NT2/D1 (cell line): ENCODE results near the gene DTNB.

Experiments
- DNase-seq: peaks from one replicate; pipeline ENCODE4 v3.0.0-alpha.2; 2011; ENCODE audit warnings: low read depth, low spot score
- H3K27me3 ChIP-seq: 2 replicates; pipeline ENCODE4 v1.6.0; 2011; ENCODE audit warnings: mild to moderate bottlenecking; ENCODE audit not compliant: insufficient read length, insufficient read depth
- H3K36me3 ChIP-seq: 2 replicates; pipeline ENCODE4 v1.6.1; 2011; ENCODE audit warnings: mild to moderate bottlenecking, low read length, mixed read lengths; ENCODE audit not compliant: insufficient read depth, insufficient read length
- H3K4me1 ChIP-seq: 2 replicates; pipeline ENCODE4 v1.5.1; 2011; ENCODE audit not compliant: insufficient read depth, insufficient read length
- H3K4me3 ChIP-seq: 2 replicates; pipeline ENCODE4 v1.5.1; 2011; ENCODE audit warnings: low read depth; ENCODE audit not compliant: insufficient read length
- H3K9ac ChIP-seq: 2 replicates; pipeline ENCODE4 v1.6.0; 2011; ENCODE audit warnings: low read depth; ENCODE audit not compliant: insufficient read length
- H3K9me3 ChIP-seq: 2 replicates; pipeline ENCODE4 v1.5.1; 2011; ENCODE audit warnings: mild to moderate bottlenecking, low read length; ENCODE audit not compliant: insufficient read depth
- SUZ12 ChIP-seq: IDR thresholded peaks from 2 replicates; pipeline ENCODE4 v1.6.1; 2011; ENCODE audit not compliant: insufficient read length, insufficient read depth; ENCODE audit errors: extremely low read depth
- YY1 ChIP-seq: IDR thresholded peaks from 2 replicates; pipeline ENCODE4 v1.6.1; 2011; ENCODE audit not compliant: insufficient read length, insufficient read depth
- ZNF274 ChIP-seq: IDR thresholded peaks from 2 replicates; pipeline ENCODE4 v1.6.1; 2011; ENCODE audit warnings: mild to moderate bottlenecking, low read depth, low read length

The DTNB gene

GRCh38 chr2:25673300-25674076 is at the start of gene DTNB:
DTNB (minus strand) TSS chr2:25673577; CDS start chr2:25652660, 20,917 bp downstream.
- peaks cover 26% of the 10 kb centered on the region for H3K27me3 ChIP-seq
- peak within 1 kb of the TSS; percentile 95 for H3K9ac ChIP-seq
- no peaks in the 10 kb centered on the region for H3K9me3 ChIP-seq
- peak; percentile 47 for DNase-seq
- H3K36me3 ChIP-seq, result no peaks in the 10 kb centered on the region
- peak within 1 kb of the TSS; percentile 82 for H3K4me3 ChIP-seq
- no peak for TF ChIP-seq SUZ12
- no peak for TF ChIP-seq YY1
- TF ChIP-seq ZNF274, result no peak
- no peaks in the 10 kb centered on the region for H3K4me1 ChIP-seq

- Histone ChIP-seq H3K36me3 (no peaks in the 10 kb centered on the region), H3K9ac (no peak overlapping the region), H3K27me3 (no peaks in the 10 kb centered on the region), H3K4me1 (no peaks in the 10 kb centered on the region), H3K9me3 (no peaks in the 10 kb centered on the region), H3K4me3 (no peak overlapping the region)
- TF ChIP-seq SUZ12 (no peak), ZNF274 (no peak), YY1 (no peak)
- DNase-seq, result no peak
These were observed 48.8 kb upstream of the DTNB start for GRCh38 chr2:25722224-25722623.

GRCh38 chr2:25720575-25720974 is 47.2 kb upstream of the DTNB start:
- no peak overlapping the region for H3K4me3 ChIP-seq
- H3K9ac ChIP-seq, result no peak overlapping the region
- no peaks in the 10 kb centered on the region for H3K9me3 ChIP-seq
- no peaks in the 10 kb centered on the region for H3K4me1 ChIP-seq
- no peaks in the 10 kb centered on the region for H3K27me3 ChIP-seq
- no peak for DNase-seq
- TF ChIP-seq YY1 (no peak), ZNF274 (no peak), SUZ12 (no peak)
- H3K36me3 ChIP-seq, result no peaks in the 10 kb centered on the region

- H3K36me3 ChIP-seq, result no peaks in the 10 kb centered on the region
- H3K4me3 ChIP-seq, result no peak overlapping the region
- H3K9ac ChIP-seq, result no peak overlapping the region
- no peak for DNase-seq
- TF ChIP-seq SUZ12, result no peak
- TF ChIP-seq YY1, result no peak
- no peak for TF ChIP-seq ZNF274
- H3K27me3 ChIP-seq, result no peaks in the 10 kb centered on the region
- peaks cover 2% of the 10 kb centered on the region for H3K4me1 ChIP-seq
- no peaks in the 10 kb centered on the region for H3K9me3 ChIP-seq
These were observed 41.4 kb upstream of the DTNB start for GRCh38 chr2:25714740-25715139.

- TF ChIP-seq SUZ12, result no peak
- TF ChIP-seq YY1, result no peak
- TF ChIP-seq ZNF274, result no peak
- Histone ChIP-seq H3K36me3 (no peaks in the 10 kb centered on the region), H3K4me1 (peaks cover 2% of the 10 kb centered on the region), H3K27me3 (no peaks in the 10 kb centered on the region), H3K4me3 (no peak overlapping the region), H3K9ac (no peak overlapping the region), H3K9me3 (no peaks in the 10 kb centered on the region)
- DNase-seq, result no peak
These were observed 39.1 kb upstream of the DTNB start for GRCh38 chr2:25712455-25712854.

GRCh38 chr2:25711675-25712354 is 38.4 kb upstream of the DTNB start:
- TF ChIP-seq YY1 (no peak), SUZ12 (no peak), ZNF274 (no peak)
- Histone ChIP-seq H3K36me3 (no peaks in the 10 kb centered on the region), H3K4me1 (peaks cover 2% of the 10 kb centered on the region), H3K9ac (no peak overlapping the region), H3K9me3 (no peaks in the 10 kb centered on the region), H3K27me3 (no peaks in the 10 kb centered on the region), H3K4me3 (no peak overlapping the region)
- no peak for DNase-seq

- Histone ChIP-seq H3K27me3 (no peaks in the 10 kb centered on the region), H3K4me1 (peaks cover 2% of the 10 kb centered on the region)
- no peak for TF ChIP-seq SUZ12
- TF ChIP-seq YY1, result no peak
- no peak for TF ChIP-seq ZNF274
These were observed 37.4 kb upstream of the DTNB start for GRCh38 chr2:25710750-25711149.

More at GRCh38 chr2:25710750-25711149, 37.4 kb upstream of the DTNB start:
- Histone ChIP-seq H3K36me3 (no peaks in the 10 kb centered on the region), H3K9me3 (no peaks in the 10 kb centered on the region), H3K9ac (no peak overlapping the region), H3K4me3 (no peak overlapping the region)
- no peak for DNase-seq
